CD4-positive, alpha-beta T cell treated with Interleukin-4 for 1 hour (primary cell): ENCODE results near the gene GPR146.

Experiments
- DNase-seq, 2 donors: peaks; one replicate each; pipeline ENCODE4 v3.0.0-alpha.2; 2020 to 2022

The GPR146 gene

DNA sequence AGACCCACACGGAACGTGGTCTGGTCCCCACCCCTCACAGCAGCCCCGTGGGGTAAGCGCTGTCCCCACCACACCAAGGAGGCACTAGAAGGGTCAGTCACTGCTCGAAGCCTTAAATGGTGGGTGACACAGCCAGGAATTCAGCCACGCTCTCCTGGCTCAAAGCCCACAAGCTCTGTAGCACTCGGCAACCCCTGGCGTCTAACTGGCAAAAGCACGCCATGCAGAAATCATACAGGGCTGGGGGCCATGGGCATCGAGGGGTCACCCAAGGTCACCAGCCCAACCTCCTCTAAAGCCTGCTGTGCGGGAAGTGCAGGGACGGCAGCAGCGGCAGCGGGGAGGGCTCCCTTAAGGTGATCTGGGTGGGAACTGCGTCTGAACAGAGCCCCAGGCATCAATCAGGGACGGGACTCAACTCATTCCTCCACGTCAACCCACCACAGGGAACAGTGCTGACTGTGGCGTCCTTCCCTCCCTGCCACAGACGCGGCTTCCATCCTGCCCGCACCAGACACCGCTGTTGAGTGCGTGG is 51.3 kb downstream of the GPR146 start:
- DNase-seq, result no peak

DNA sequence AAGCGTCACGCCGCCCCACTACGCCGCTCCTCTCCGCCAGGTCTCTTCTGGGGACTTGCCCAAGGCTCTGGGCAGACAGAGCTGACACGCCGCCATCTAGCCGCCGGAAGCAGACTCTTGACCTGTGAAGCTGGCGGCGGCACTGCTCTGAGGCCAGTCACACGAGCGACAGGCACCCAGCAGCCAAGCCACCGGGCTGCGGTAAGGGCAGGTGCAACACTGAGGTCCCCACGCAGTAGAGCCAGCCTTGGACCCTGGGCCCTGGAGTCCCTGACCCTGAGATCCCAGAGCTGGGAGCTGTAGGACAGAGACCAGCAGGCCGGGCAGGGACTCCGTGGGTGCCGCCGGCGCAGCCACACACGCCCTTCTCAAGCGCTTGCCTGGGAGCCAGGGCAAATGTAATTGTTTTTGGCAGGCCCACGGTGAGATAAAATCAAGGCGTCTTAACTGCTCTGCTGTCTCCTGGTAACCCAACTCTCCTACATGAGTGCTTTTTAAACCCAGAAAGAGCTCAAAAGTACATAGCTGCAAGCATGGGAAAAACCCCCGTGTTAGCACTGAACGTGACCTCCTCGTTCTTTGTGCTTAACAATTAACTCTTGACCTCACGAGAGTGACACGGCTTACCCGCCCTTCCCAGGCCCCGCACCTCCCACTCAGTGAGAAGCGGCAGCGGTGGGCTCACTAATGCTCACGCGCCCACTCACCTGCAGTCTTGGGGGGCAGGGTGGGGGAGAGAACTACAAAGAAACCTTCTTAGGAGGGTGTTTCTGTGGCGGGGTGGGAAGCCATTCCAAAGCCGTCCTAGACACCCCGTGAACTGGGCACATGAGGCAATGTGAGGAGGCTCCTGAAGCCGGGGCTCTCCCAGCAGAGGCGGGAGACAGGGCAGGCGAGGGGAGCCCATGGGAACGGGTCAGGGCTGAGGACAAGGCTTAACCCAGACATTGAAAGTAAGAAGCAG is 52.1 kb downstream of the GPR146 start:
- DNase-seq, result no peak

DNA sequence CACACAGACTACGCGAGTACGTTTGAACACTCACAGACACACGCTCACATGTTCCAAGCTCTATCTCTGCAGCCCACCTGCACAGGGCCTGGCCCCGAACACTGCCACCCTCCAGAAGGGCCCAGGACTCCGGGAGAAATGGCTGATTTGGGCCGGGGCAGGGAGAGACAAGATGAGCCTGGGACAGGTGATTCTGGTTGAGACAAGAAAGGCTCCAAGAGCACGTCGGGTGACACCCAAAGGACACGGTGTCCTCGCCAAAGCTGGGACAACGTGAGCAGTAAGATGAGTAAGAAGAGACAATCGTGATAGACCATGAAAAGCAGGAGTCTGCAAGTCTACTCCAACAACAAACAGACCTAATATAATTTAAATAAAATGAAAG is 52.8 kb downstream of the GPR146 start:
- DNase-seq, result no peak

DNA sequence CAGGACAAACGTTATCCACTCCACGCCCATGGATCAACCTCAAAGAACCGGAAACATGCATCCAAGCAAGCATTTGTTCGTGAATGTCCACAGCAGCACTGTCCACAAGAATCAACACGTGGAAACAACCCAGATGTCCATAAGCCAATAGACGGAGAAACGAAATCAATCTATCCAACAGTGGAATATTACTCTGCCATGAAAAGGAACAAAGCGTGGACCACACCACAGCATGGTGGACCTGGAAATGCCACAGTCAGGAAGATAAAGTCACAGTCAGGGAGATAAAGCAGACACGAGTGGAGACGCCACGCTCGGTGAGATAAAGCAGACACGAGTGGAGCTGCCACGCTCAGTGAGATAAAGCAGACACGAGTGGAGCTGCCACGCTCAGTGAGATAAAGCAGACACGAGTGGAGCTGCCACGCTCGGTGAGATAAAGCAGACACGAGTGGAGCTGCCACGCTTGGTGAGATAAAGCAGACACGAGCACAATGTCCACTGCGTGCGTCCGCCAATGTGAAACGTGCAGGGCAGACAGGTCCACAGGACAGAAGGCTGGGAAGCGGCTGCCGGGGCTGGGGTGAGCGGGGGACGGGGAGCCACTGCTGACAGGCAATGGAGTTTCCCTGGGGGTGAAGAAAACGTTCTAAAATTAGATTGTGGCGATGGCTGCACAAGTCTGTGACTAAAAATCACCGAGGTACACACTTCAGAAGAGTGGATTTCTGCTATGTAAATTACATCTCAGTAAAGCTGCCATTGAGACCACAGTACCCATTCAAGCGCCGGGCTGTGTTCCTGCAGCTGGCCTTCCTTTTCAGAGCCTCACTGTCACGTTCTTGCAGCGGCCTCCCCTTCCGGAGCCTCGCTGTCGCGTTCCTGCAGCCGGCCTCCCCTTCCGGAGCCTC is 54.2 kb downstream of the GPR146 start:
- no peak for DNase-seq

DNA sequence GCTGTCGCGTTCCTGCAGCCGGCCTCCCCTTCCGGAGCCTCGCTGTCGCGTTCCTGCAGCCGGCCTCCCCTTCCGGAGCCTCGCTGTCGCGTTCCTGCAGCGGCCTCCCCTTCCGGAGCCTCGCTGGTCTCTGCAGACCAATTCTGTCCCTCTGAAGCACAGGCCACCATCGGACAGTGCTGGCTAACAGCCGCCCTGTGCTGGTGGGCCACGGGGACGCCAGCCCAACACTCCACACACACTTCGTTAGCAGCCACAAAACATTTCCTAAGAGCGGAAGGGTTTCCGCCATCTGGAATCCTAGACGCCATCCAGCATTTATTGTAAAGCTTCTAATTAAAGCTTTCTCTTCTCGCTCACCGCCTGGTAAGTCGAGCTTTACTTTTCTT is 54.8 kb downstream of the GPR146 start:
- no peak for DNase-seq

DNA sequence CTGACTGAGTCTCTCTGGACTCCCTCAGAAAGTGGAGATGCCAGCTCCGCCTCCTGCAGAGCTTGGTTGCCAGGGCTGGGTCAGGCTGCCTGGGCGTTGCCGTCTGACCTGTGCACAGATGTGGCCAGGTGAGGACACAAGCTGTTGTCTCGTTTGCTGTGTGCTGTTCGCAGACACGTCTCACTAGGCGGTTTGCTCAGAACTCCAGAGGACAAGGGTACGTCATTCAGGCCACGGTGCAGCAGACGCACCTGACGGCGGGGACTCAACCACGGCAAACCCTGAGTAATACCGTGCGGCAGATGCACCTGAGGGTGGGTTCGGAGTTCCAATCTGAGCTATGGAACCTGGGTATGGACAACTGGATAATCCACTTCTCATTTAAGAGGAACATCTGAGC is 55.3 kb downstream of the GPR146 start:
- DNase-seq, result no peak

DNA sequence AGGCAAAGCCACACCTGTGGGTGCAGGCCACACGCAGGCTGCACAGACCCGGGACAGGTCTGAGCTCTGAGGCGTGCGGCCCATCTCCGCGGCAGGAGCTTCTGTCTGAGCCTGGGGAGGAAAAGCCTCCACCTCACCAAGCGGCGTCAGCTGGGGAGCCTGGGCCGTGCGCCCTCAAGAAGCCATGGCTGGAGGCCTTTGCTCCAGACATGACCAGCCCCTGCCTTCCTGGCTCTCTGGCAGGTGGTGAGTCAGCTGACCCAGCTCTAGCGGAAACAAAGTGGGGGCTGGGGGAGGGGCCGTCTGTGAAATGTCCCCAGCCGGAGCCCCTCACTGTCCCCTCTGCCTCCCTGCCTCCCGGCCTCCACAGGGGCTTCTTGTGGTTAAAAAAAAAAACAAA is 56.0 kb downstream of the GPR146 start:
- no peak for DNase-seq

DNA sequence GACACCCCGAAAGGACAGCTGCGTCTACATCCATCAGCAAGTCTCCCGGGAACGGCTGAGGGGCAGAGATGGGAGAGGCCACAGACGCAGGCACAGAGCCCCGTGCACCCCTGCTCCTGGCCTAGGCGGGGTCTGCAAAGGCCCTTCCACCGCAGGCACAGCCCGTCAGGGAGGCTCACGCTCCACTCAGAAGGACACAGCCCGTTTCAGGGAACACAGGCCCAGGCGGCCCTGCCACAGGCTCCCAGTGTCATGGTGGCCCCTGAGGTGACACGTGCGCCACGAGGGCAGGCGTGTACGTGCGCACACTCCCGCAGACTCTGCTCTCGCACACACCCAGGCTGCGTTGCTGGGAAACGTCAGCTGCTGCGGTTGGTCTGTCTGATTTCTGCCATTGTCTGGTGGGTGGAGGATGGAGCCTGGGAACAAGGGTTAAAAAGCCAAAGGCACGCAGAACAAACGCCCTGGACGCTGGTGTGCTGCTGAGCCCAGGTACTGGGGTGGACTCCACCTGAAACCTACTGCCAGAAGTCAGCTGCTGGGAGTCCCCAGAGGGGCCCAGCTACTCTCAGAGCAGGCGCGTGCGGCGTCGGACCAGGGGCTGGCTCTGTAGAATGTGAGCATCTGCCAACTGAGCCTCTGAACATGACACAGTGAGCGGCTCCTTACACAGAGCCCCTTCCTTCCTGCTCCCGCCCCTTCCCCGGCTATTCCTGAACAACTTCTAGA is 56.7 kb downstream of the GPR146 start:
- no peak for DNase-seq

DNA sequence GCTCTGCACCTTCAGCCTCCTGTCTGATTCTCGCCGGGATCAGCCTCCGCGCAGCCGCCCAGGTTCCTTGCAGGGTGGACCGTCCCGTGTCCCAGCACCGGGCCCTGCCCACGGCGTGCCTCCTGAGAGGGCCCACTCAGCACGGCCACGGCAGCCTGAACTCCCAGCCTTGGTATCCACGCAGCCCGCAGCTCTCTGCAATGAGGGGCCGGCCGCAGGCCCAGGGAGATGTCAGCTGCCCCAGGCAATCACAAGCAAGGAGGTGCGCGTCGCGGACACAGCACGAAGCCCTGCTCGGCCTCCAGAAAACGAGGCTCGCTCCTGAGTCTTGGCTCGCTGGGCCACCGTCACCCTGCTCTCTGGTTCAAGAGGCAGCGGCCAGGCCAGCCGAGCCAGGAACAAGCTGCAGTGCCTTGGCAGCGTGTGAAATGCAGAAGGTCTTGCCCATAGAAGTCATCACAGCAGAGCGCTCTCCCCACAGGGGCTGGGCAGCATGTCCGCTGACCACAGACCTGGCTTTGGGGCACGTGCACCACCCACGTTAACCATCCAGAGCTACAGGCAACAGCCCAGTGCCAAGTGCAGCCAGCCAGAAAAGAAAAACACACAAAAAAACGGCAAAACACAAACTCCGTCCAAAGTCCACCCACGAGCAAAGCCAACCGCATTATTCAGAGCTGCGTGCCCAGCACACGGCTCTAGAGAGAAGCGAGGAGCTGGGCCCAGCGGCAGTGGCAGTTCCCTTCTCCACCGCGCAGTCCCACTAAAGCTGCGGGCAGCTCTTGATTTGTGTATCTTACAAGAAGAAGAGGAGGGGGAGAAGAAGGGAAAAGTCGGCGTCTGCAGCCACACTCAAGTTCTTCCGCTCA is 57.5 kb downstream of the GPR146 start:
- no peak for DNase-seq

DNA sequence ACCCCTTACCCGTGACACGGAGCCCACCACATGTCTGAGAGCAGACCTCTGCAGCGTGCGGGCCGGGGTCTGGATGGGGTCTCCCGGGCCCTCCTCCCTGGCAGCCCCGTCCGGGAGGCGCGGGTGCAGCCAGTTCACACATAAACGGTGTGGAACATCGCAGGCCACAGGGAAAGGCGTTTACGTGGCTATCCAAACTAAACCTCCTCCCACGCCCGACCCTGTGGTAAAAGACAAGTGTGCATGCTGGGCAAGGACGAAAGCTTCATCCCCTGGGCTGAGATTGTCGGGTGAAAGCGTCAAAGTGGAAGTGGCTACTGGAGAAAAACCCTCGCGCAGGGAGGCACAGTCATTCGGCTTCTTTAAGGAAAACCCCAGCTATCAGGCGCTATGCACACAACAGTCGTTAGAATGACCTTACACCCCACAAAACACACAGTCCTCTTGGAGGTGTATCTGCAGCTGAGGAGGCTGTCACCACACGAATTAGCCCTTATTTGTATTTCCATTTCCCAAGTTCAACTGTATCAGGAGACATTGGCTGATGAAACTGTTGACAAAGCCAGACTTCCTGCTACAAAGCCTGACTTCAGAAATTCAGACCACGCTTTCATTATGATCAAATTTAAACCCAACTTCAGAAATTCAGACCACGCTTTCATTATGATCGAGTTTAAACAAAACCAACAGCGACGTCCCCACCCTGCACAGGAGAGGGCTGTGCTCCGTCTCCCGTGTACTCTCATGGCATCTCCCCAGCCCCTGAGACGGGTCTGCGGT is 58.9 kb downstream of the GPR146 start:
- peak in 1 of 2 donors; percentile 19 for DNase-seq

DNA sequence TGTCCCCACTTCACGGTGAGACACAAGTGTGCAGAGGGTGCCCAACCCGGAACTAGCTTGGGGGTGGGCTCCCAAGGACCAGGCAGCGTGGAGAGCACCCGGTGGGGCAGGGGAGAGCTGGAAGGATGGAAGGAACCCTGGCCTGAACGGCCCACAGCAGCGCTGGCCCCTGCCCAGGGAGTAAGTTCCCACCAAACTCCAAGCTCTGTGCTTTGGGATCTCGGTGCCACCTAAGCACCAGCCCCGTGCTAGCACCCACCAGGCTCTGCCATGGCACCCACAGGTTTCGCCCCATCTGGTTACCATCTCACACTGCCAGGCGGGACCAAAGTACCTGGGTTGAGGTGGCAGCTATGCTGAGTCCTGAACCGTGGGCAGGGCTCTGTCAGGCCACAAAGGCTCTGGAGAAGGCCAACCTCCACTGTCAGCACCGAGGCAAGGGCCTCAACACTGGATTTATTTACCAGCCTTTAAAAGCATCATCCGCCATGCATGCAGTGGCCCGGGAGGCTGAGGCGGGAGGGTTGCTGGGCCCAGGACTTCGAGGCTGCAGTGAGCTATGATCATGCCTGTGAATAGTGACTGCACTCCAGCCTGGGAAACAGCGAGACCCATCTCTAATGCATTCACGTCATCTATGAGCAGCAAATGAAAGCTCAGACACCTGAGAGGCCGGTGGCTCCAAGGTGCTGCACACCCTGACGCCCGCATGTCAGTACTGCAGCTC is 59.6 kb downstream of the GPR146 start:
- no peak for DNase-seq

DNA sequence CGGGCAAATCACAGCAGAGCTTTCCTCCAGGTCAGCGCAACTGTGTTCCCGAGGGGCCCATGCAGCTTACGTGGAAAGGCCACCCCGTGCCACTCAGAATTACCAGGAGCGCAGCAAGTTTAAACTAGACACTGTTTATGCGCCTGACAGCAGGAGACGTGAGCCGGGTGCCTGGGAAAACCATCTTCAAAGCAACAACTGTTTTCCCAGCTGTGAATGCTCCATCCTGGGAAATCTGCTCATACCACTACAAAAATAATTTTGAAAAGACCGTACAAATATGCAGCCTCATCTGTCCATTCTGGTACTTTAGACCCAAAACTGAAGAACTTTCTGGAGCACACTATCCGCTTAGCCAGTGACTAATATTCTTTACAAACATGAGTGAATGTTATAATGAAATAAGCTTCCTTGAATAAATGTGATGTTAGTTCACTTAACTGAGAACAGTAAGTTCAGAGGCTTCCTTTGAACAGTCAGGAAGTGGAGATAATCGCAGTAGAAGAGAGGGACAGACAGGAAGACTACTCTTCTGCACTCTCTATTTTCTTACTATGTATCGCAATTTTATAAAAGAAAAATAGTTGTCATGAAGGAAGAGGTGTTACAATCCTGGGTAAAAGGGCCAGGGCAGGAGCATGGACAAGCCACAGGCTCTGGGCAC is 60.3 kb downstream of the GPR146 start:
- no peak for DNase-seq

DNA sequence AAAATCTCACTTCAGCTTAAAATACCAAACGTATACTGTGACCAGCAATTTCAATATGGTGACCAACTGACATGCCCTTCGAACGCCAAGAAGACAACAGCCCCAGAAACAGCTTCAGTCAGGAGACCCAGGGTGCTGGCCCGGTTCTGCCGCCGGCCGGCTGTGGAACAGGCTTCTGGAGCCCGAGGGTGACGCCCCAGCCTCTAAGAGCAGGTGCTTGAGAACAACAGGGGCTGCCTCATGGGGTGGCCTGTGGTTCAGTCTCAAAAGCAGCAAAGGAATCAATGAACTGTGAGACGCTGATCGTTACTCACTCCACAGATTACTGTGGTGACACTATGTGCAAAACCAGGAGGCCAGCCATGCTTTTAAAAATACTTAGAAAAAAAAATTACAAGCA is 60.8 kb downstream of the GPR146 start:
- no peak for DNase-seq

DNA sequence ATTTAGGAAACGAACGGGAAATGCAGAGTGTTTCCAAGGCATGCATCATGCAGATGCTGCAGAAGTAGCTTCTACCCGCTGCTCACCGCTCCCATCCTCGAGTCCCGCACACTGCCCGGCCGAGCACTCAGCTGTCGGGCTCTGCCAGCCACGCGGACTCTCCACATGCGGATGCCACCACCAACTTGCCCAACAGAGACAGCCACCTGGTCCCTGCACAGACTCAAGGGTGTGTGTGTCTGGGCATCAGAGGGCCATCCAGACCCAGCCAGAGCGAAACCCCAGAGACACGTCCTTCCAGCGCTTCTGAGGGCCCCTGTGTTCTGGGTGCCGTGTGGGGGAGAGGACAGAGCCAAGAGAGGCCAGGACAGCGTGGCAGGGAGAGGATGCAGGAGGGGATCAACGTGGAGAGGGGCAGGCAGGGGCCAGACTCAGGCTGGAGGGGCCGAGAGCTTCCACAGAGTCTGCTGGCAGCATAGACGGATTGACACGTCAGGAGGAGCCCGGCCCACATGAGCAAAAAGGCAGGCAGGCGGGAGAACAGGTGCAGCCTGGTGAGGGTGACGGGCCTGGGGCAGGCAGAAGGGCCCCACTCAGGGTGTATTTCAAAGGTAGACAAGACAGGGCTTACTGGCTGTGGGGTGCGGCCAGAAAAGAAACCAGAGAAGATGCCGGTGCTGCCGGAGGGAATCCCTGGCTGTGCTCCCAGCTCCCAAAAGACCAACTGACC is 61.9 kb downstream of the GPR146 start:
- no peak for DNase-seq

DNA sequence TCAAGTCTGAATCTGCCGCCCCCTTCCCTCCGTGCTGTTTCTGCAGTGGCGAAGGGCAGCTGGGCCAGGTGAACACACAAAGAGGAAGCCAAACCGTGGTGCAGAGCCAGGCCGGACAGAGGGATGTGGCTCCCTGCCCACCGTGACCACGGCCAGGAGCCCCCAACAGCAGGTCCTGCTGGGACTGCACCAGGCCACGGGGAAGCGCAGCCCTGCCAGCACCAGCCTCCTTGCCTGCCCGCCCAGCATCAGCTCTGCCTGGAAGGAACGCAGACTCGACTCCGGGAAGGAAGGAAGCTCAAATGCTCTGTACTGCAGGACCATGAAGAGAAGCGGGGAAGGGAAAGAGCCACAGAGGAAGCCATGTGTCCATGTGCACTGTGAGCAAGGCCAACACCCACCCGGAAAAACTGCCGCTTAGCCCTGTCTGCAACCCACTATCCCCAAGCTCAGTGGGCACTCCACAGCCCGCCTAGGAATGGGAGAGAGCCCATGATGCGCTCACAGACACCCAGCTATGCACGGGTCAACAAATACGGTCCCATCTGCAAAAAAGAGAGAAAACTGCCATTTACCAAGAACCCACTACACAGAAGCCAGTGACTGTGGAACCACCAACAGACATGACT is 62.6 kb downstream of the GPR146 start:
- no peak for DNase-seq

DNA sequence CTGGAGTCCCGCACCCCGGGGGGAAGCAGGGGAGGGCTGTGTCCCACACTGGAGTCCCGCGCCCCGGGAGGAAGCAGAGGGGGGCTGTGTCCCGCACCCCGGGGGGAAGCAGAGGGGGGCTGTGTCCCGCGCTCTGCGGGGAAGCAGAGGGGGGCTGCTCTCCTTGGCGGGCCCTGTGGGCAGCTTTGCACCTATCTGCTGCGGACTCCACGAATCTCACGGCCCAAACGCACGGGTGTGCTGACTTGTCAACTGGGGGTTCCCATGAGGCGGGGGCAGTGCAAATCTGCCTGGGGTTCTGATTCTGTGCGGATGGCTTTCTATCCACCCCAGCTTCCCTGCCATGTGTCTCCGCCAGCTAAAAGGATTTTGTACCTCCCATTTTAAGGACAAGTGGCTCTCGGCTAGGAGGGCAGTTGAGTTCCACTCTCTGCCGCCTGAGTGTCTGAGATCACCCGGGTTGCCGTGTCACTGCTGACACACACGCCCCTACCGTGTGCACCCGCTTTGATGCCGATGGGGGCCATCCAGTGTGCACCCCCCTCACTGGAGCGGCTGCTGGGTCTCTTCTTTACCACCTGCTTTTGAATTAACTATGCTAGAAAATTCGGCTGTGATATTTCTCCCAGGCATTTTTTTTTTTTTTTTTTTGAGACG is 64.0 kb downstream of the GPR146 start:
- no peak for DNase-seq
